Activated naive CD4-positive, alpha-beta T cell treated with anti-CD3 and anti-CD28 coated beads, Interleukin-2, amount 50 U/mL, for 72 hours (primary cell): ENCODE results near the gene SRPK1. TPM values are rescaled to one million over a fixed set of nuclear protein-coding genes. Genes with fewer than 3 reads are reported as not detected.
"Not testable (repeated sequence)": the region's sequence is repeated elsewhere in the genome, so short reads cannot be mapped to it uniquely, and the experiment has no call there.

Source experiments
- ATAC-seq, 2 donors: fragments of 150-1000 bp; cut with Tn5 transposase; 2 replicates each; pipeline ENCODE4 v1.10.0; 2021; ENCODE audit warnings: mild to moderate bottlenecking in 2 of 2, moderate library complexity in 2 of 2
- DNase-seq, 2 donors: peaks; one replicate each; pipeline ENCODE4 v3.0.0; 2021 to 2022; ENCODE audit warnings: low spot score in 2 of 2
- H3K27ac Mint-ChIP-seq, 2 donors: one replicate each; pipeline ENCODE4 v1.8.0; 2022; ENCODE audit warnings: mild to moderate bottlenecking in 2 of 2, mixed read lengths in 2 of 2
- H3K36me3 Mint-ChIP-seq, 2 donors: one replicate each; pipeline ENCODE4 v1.8.0; 2022; ENCODE audit warnings: mixed read lengths in 2 of 2
- H3K9me3 Mint-ChIP-seq, 2 donors: one replicate each; pipeline ENCODE4 v1.8.0; 2022; ENCODE audit warnings: mixed read lengths in 2 of 2
- total RNA-seq, 2 donors: library from RNA; stranded (reverse); gene quantifications; one replicate each; pipeline ENCODE4 v1.2.3, GENCODE V29; 2022

Gene SRPK1
- 100 to 1,000 TPM; 102 to 138 TPM for total RNA-seq

DNA sequence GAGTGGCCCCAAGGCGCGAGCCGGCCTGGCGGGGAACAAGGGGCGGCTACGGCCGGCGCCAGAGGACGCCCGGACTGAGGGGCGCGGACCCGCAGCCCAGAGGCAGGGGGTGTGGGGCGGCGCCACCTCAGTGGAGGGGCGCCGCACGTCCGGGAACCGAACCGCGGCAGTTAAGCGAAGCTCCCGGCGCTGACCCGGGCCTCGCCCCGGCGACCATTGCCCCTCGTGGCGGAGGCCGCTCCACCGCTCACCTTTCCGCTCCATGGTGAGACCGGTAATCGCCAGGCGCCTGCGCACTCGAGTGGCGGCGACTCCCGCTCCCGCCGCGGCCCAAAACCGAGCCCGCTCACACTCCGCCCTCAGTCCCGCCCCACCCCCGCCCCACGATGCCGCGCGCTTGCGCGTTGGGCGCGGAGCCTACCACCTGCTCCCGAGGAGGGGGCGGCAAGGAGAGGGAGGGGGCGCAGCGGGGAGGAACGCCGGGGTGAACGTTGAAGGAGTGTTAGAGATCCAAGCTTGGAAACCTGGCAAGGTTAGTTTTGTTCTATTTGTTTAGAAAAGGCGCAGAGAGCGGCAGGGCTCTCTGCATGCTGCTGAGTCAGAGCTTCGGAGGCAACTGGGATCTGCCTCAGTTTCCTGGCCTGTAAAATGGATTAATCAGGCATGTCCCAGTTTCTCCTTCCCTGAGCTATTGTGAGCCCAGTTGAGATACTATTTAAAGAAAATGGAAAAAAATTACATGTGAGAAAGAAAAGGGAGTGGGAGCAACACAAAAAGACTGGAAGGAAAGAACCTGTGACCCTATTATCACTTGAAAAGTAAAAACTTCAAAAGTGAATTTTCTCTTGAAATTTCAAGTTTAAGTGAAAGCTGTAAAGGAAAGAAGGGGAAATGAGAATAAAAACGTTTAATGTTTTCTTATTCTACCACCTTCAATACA lies at the start of gene SRPK1:
Gene SRPK1 (minus strand): TSS at position 306 of the 940 bp plus-strand sequence. CDS start 42 bp downstream, at position 264.
- peak; percentile 86 to 92 for DNase-seq
- Mint-ChIP-seq H3K9me3 (no peaks in the 10 kb centered on the region), H3K27ac (peak within 1 kb of the TSS; percentile 98), H3K36me3 (peaks cover 28 to 36% of the 10 kb centered on the region in 2 donors)
- peak; percentile 74 to 85 for ATAC-seq

DNA sequence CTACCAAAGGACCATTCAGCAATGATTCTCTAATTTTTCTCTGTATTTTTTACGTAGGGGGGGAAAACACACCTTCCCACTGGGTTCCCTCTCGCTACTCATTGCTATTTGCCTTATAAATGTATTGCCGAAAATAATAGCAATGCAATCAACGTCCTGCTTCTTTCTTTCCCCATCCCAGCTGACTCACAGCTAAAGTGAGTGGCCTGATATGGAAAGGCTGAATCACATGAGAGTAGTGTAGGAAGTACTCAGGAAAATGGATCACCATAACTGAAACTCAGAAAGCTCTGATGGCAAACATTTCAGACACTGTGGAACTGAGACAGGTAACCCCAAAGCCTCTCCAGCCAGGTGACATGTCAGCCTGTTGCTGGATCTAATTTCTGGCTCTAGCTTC lies 49.3 kb upstream of the SRPK1 start:
- no peak for DNase-seq
- Mint-ChIP-seq H3K36me3 (no peaks in the 10 kb centered on the region), H3K9me3 (no peaks in the 10 kb centered on the region), H3K27ac (no peak overlapping the region)
- no peak for ATAC-seq

DNA sequence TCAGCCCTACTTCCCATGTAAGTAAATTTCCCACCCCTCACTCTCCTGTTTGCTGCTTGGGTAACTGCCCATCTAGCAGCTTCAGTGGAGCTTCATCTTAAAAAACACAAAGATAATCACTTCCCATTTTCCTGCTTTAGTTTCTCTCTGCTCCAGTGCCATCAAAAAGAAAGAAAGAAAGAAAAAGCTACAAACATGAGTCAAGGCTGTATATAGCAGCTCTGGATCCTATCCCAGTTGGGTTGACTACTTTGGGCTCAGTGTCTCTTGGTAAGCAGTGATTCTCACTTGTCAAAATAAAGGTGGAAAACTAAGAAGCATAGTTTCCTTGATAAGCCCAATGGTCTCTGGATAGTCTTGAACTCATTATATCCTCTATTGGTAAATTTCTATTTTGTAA lies 48.7 kb upstream of the SRPK1 start:
- Mint-ChIP-seq H3K9me3 (no peaks in the 10 kb centered on the region), H3K27ac (no peak overlapping the region), H3K36me3 (no peaks in the 10 kb centered on the region)
- DNase-seq, result no peak
- no peak for ATAC-seq

- Mint-ChIP-seq H3K36me3 (no peaks in the 10 kb centered on the region), H3K27ac (no peak overlapping the region), H3K9me3 (no peaks in the 10 kb centered on the region)
- ATAC-seq (no peak), DNase-seq (no peak)
These were observed 47.9 kb upstream of the SRPK1 start for GRCh38 chr6:35968821-35969220.

DNA sequence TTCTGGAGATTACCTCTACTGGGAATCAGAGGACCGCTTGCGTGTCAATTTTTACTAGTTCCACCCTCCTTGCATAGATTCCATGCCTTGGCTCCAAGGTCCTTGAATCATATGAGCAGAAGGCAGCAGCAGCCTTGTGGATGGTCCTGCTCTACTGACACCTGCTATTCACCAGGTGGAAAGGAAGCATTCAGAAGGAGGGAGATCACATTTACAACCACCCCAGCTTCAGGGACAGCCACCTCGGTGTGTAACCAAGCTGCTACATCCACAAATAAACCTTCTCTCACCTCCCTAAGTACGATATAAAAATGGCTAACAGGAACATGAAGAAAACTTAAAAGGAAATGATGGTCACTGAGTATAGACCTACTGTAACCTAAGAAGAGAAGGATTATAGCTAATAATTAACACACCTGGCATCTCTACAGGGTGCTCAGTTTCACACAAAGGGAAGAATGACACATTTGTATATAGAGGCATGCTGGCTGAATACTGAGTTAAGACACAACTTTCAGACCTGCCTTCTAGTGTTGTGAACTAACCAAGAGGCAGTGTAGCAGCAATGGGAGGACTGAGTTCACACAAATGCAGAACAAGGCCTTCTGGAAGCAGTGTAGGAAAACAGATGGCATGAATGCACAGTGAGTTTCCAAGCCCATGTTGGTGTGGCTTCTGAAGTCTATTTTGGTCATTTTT lies 46.3 kb upstream of the SRPK1 start:
- H3K27ac Mint-ChIP-seq, result no peak overlapping the region
- H3K9me3 Mint-ChIP-seq, result no peaks in the 10 kb centered on the region
- ATAC-seq (no peak), DNase-seq (no peak)
- no peaks in the 10 kb centered on the region for H3K36me3 Mint-ChIP-seq

GRCh38 chr6:35962779-35963560 lies 42.1 kb upstream of the SRPK1 start:
- no peak overlapping the region for H3K27ac Mint-ChIP-seq
- no peaks in the 10 kb centered on the region for H3K36me3 Mint-ChIP-seq
- DNase-seq (no peak), ATAC-seq (no peak)
- no peaks in the 10 kb centered on the region for H3K9me3 Mint-ChIP-seq

GRCh38 chr6:35960187-35960586 lies 39.3 kb upstream of the SRPK1 start:
- Mint-ChIP-seq H3K9me3 (no peaks in the 10 kb centered on the region), H3K27ac (no peak overlapping the region), H3K36me3 (no peaks in the 10 kb centered on the region)
- ATAC-seq, result no peak
- DNase-seq, result no peak

DNA sequence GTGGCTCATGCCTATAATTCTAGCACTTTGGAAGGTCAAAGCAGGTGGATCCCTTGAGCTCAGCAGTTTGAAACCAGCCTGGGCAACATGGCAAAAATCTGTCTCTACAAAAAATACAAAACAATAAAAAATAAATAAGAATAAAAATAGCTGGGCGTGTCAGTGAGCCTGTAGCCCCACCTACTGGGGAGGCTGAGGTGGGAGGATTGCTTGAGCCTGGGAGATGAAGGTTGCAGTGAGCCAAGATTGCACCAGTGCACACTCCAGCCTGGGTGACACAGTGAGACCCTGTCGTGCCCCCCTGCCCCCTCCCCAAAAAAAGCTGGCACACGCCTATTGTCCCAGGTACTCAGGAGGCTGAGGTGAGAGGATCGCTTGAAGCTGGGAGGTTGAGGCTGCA lies 35.1 kb upstream of the SRPK1 start:
- H3K9me3 Mint-ChIP-seq, result no peaks in the 10 kb centered on the region
- ATAC-seq, result no peak
- no peak for DNase-seq
- no peaks in the 10 kb centered on the region for H3K36me3 Mint-ChIP-seq
- no peak overlapping the region for H3K27ac Mint-ChIP-seq

GRCh38 chr6:35955521-35955920 lies 34.6 kb upstream of the SRPK1 start:
- no peaks in the 10 kb centered on the region for H3K9me3 Mint-ChIP-seq
- no peaks in the 10 kb centered on the region for H3K36me3 Mint-ChIP-seq
- ATAC-seq (no peak), DNase-seq (no peak)
- H3K27ac Mint-ChIP-seq, result no peak overlapping the region

DNA sequence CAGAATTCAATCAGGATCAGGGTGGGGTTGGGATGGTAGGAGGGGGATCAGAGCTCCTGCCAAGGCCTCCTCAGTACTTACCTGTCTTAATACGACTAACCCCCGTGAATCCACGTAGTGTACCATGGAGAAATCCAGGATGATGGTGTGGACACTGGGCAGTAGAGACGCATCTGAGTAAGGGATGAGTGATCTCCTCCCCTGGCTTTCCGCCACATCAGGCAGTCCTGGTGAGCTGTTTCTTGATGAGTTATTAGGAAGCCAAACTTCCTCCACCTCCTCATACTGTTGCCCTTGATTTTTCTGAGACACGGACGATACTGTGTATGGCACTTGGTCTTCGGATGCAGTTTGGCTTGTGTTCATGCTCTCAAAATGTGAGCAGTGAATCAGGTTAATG lies 34.2 kb upstream of the SRPK1 start:
- no peak for ATAC-seq
- no peak for DNase-seq
- Mint-ChIP-seq H3K36me3 (no peaks in the 10 kb centered on the region), H3K9me3 (no peaks in the 10 kb centered on the region), H3K27ac (no peak overlapping the region)

DNA sequence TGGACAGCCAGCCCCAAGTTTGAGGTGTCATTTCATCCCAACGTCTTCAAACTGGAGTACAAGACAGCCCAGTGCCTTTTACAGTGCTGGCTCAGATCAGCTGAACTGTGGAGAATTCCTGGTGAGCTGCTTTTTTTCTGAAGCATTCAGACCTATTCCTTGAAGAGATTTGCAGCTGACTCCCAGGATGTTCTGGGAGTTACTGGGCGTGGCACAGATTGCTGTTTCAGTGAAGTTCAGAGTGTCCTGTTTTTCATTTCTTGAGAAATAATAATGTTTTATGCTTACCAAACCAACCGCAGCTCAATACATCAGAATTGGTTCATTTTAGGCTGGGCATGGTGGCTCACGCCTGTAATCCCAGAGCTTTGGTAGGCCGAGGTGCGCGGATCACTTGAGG lies 33.4 kb upstream of the SRPK1 start:
- no peak for DNase-seq
- no peaks in the 10 kb centered on the region for H3K36me3 Mint-ChIP-seq
- H3K9me3 Mint-ChIP-seq, result no peaks in the 10 kb centered on the region
- ATAC-seq, result no peak
- no peak overlapping the region for H3K27ac Mint-ChIP-seq

- H3K36me3 Mint-ChIP-seq, result no peaks in the 10 kb centered on the region
- H3K9me3 Mint-ChIP-seq, result no peaks in the 10 kb centered on the region
- no peak for ATAC-seq
- no peak for DNase-seq
- H3K27ac Mint-ChIP-seq, result no peak overlapping the region
These were observed 27.8 kb upstream of the SRPK1 start for GRCh38 chr6:35948725-35949124.

DNA sequence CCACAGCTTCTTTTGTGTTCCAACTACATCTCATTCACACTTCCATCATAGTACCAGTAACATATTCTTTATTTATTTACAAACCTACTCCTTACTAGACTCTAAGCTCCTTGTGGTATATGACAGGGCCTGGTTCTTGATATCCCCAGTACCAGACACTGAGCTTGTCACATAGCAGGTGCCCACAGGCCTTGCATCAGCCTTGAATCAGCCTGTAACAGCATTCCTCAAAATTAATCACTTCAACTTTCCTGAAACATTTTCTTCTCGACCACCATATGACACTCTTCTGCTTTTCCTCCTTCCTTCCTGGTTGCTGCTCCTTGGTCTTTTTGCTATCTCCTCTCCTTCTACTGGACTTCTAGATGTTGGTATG lies 24.7 kb upstream of the SRPK1 start:
- ATAC-seq, result no peak
- Mint-ChIP-seq H3K36me3 (no peaks in the 10 kb centered on the region), H3K9me3 (no peaks in the 10 kb centered on the region), H3K27ac (no peak overlapping the region)
- DNase-seq, result no peak

DNA sequence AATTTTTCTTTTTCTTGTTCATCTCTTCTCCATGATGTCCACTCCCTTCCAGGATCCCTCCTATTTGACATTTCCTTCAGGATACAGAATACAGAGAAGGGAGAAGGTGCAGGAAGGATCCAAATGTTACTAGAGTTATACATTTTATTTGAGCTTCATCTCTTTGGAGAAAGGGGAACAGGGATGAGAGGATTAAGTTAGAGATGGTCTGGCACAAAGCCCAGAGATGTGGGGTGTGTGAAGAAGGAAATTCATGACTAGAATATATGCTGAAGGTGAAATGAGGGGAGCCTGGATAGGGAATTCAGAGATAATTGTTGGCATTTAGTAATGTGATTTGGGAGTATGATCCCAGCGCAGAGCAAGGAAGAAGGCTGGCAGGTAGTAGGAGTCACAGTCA lies 22.5 kb upstream of the SRPK1 start:
- Mint-ChIP-seq H3K27ac (no peak overlapping the region), H3K36me3 (no peaks in the 10 kb centered on the region), H3K9me3 (peaks cover 0 to 8% of the 10 kb centered on the region in 2 donors)
- no peak for ATAC-seq
- DNase-seq, result no peak

DNA sequence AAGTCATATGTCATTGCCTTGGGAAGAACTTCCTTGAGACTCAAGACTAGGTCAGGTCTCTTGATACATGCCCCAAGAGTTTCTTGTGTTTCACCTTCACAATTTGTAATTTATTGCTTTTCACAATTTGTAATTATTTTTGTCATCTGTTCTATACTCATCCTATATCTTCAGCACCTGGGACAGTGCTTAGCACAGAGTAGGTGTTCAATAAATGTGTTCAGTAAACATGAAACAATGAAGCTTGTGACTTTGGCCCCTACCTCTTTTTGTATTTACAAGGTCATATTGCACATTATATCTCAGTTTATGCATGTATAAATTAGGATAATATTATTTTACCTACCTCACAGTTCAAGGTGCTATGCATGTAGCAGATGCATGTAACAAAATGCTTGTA lies 21.5 kb upstream of the SRPK1 start:
- Mint-ChIP-seq H3K9me3 (peaks cover 0 to 8% of the 10 kb centered on the region in 2 donors), H3K27ac (no peak overlapping the region), H3K36me3 (no peaks in the 10 kb centered on the region)
- no peak for DNase-seq
- no peak for ATAC-seq

- peaks cover 4 to 12% of the 10 kb centered on the region in 2 donors for H3K9me3 Mint-ChIP-seq
- not testable (repeated sequence) for H3K36me3 Mint-ChIP-seq, ATAC-seq, DNase-seq, H3K27ac Mint-ChIP-seq
These were observed 20.3 kb upstream of the SRPK1 start for GRCh38 chr6:35941170-35941569.

DNA sequence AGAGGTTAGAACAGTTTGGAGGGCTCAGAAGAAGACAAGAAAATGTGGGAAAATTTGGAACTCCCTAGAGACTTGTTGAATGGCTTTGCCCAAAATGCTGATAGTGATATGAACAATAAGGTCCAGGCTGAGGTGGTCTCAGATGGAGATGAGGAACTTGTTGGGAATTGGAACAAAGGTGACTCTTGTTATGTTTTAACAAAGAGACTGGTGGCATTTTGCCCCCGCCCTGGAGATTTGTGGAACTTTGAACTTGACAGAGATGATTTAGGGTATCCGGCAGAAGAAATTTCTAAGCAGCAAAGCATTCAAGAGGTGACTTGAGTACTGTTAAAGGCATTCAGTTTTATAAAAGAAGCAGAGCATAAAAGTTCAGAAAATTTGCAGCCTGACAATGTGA lies 19.1 kb upstream of the SRPK1 start:
- not testable (repeated sequence) for ATAC-seq, H3K36me3 Mint-ChIP-seq, DNase-seq, H3K27ac Mint-ChIP-seq
- peaks cover 4 to 12% of the 10 kb centered on the region in 2 donors for H3K9me3 Mint-ChIP-seq
